HG03095 (cell line): Measurements from ENCODE around the gene KIF1B.

Source experiments
- ATAC-seq: cut with Tn5 transposase; IDR thresholded peaks from one replicate; pipeline ENCODE4 v1.9.1; 2021; ENCODE audit warnings: moderate library complexity; ENCODE audit not compliant: unreplicated experiment

The KIF1B gene

GRCh38 chr1:10272274-10272673 lies 61.9 kb downstream of the KIF1B start:
- no peak for ATAC-seq

GRCh38 chr1:10278880-10279279 lies 68.5 kb downstream of the KIF1B start:
- no peak for ATAC-seq

GRCh38 chr1:10280439-10281350 lies 70.3 kb downstream of the KIF1B start:
- ATAC-seq = no peak

GRCh38 chr1:10283318-10283984 lies 73.1 kb downstream of the KIF1B start:
- no peak for ATAC-seq

- ATAC-seq = no peak
These were observed 75.9 kb downstream of the KIF1B start for GRCh38 chr1:10286244-10286643.

- no peak for ATAC-seq
These were observed 76.8 kb downstream of the KIF1B start for GRCh38 chr1:10287023-10287645.

- ATAC-seq = no peak
These were observed 77.8 kb downstream of the KIF1B start for GRCh38 chr1:10288029-10288615.

GRCh38 chr1:10291705-10292104 lies 81.3 kb downstream of the KIF1B start:
- no peak for ATAC-seq

GRCh38 chr1:10292188-10292587 lies 81.8 kb downstream of the KIF1B start:
- no peak for ATAC-seq

GRCh38 chr1:10295481-10296085 lies 85.2 kb downstream of the KIF1B start:
- no peak for ATAC-seq

- no peak for ATAC-seq
These were observed 88.8 kb downstream of the KIF1B start for GRCh38 chr1:10299151-10299550.

- ATAC-seq = no peak
These were observed 92.0 kb downstream of the KIF1B start for GRCh38 chr1:10302416-10302815.

GRCh38 chr1:10304295-10304694 lies 93.9 kb downstream of the KIF1B start:
- ATAC-seq = no peak

GRCh38 chr1:10306435-10306834 lies 96.1 kb downstream of the KIF1B start:
- ATAC-seq = no peak

- no peak for ATAC-seq
These were observed 97.6 kb downstream of the KIF1B start for GRCh38 chr1:10308001-10308400.

GRCh38 chr1:10309243-10310011 lies 99.1 kb downstream of the KIF1B start:
- no peak for ATAC-seq

GRCh38 chr1:10316752-10317151 lies 106.4 kb downstream of the KIF1B start:
- ATAC-seq = no peak

- no peak for ATAC-seq
These were observed 109.4 kb downstream of the KIF1B start for GRCh38 chr1:10319750-10320149.

- no peak for ATAC-seq
These were observed 110.0 kb downstream of the KIF1B start for GRCh38 chr1:10320336-10320735.

- ATAC-seq = no peak
These were observed 112.5 kb downstream of the KIF1B start for GRCh38 chr1:10322821-10323220.
